ENCODE data around the gene OR2T10. TPM values are rescaled to one million over a fixed set of nuclear protein-coding genes. Genes with fewer than 3 reads are reported as not detected.

The OR2T10 gene
- total and polyA plus RNA-seq, 12 donors: not detected

- Histone ChIP-seq H3K36me3 (replicated peaks in 1 of 2) (no peaks in the 10 kb centered on the region), H3K4me3 (no peak overlapping the region), H3K9me3 (replicated peaks in 1 of 3) (no peaks in the 10 kb centered on the region), H3K27me3 (no peaks in the 10 kb centered on the region), H3K4me1 (replicated peaks in 1 of 2) (no peaks in the 10 kb centered on the region), H3K27ac (no peak overlapping the region)
- no peak for TF ChIP-seq POLR2A (IDR thresholded peaks at IDR 0.05)
- TF ChIP-seq CTCF (IDR thresholded peaks at IDR 0.05): no peak
- intact Hi-C loops (cut with DNase I): no loop called here
- 66 to 77% (median 71%) methylated on average over 7 of the region's 7 CpGs for WGBS, 4 donors
- no peak for DNase-seq
These were observed 34.0 kb upstream of the OR2T10 start for GRCh38 chr1:248631354-248632008.

GRCh38 chr1:248630551-248630950 is 33.1 kb upstream of the OR2T10 start:
- 56 to 75% (median 62%) methylated on average over 2 of the region's 2 CpGs for WGBS, 4 donors
- Histone ChIP-seq H3K36me3 (replicated peaks in 1 of 2) (no peaks in the 10 kb centered on the region), H3K9me3 (replicated peaks in 1 of 3) (no peaks in the 10 kb centered on the region), H3K27ac (no peak overlapping the region), H3K4me3 (no peak overlapping the region), H3K27me3 (no peaks in the 10 kb centered on the region), H3K4me1 (replicated peaks in 1 of 2) (no peaks in the 10 kb centered on the region)
- intact Hi-C loops (cut with DNase I): no loop called here
- TF ChIP-seq POLR2A (IDR thresholded peaks at IDR 0.05): no peak
- TF ChIP-seq CTCF (IDR thresholded peaks at IDR 0.05): no peak
- no peak for DNase-seq

GRCh38 chr1:248627971-248628844 is 30.7 kb upstream of the OR2T10 start:
- intact Hi-C loops (cut with DNase I): no loop called here
- H3K4me3 ChIP-seq: no peak overlapping the region
- H3K36me3 ChIP-seq (replicated peaks in 1 of 2): no peaks in the 10 kb centered on the region
- TF ChIP-seq CTCF (IDR thresholded peaks at IDR 0.05) (no peak), POLR2A (IDR thresholded peaks at IDR 0.05) (no peak)
- WGBS, 4 donors: 80 to 81% (median 81%) methylated on average over 9 of the region's 9 CpGs
- H3K27me3 ChIP-seq: no peaks in the 10 kb centered on the region
- no peak overlapping the region for H3K27ac ChIP-seq
- no peaks in the 10 kb centered on the region for H3K9me3 ChIP-seq (replicated peaks in 1 of 3)
- no peaks in the 10 kb centered on the region for H3K4me1 ChIP-seq (replicated peaks in 1 of 2)
- DNase-seq: no peak

- no peak for TF ChIP-seq POLR2A (IDR thresholded peaks at IDR 0.05)
- no peak for TF ChIP-seq CTCF (IDR thresholded peaks at IDR 0.05)
- DNase-seq: no peak
- no peaks in the 10 kb centered on the region for H3K36me3 ChIP-seq (replicated peaks in 1 of 2)
- H3K4me1 ChIP-seq (replicated peaks in 1 of 2): no peaks in the 10 kb centered on the region
- H3K4me3 ChIP-seq: no peak overlapping the region
- no peaks in the 10 kb centered on the region for H3K27me3 ChIP-seq
- intact Hi-C loops (cut with DNase I): no loop called here
- 67 to 76% (median 68%) methylated on average over 5 of the region's 5 CpGs for WGBS, 4 donors
- H3K27ac ChIP-seq: no peak overlapping the region
- no peaks in the 10 kb centered on the region for H3K9me3 ChIP-seq (replicated peaks in 1 of 3)
These were observed 28.5 kb upstream of the OR2T10 start for GRCh38 chr1:248625971-248626370.

All from adrenal gland (tissue), 12 donors.